Stimulated activated CD8-positive, alpha-beta memory T cell treated with anti-CD3 and anti-CD28 coated beads, Interleukin-2, amount 100 ng/mL, for 48 hours (primary cell): ENCODE results near the gene ASCL1.

ENCODE experiments used
- DNase-seq, 2 donors: peaks; one replicate each; pipeline ENCODE4 v3.0.0-alpha.2; 2020; ENCODE audit warnings: low read depth in 2 of 2

Gene ASCL1

DNA sequence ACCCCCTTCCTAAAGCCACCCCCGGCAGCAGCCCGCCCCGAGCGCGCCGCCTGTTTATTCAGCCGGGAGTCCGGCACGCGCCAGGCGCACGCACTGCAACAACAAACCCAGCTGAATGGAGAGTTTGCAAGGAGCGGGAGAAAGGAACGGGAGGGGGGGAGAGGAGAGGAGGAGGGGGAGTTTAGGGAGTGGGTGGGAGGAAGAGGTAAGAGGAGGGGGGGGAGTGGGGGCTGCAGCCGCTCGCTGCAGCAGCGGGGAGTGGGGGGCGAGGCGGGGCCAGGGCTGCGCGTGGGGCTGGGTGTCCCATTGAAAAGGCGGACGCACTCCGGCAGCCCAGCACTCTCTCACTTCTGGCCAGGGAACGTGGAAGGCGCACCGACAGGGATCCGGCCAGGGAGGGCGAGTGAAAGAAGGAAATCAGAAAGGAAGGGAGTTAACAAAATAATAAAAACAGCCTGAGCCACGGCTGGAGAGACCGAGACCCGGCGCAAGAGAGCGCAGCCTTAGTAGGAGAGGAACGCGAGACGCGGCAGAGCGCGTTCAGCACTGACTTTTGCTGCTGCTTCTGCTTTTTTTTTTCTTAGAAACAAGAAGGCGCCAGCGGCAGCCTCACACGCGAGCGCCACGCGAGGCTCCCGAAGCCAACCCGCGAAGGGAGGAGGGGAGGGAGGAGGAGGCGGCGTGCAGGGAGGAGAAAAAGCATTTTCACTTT, at the start of gene ASCL1:
Gene ASCL1 (plus strand): TSS at position 336 of the 712 bp plus-strand sequence. CDS start 571 bp downstream, outside the sequence.
- DNase-seq = no peak

DNA sequence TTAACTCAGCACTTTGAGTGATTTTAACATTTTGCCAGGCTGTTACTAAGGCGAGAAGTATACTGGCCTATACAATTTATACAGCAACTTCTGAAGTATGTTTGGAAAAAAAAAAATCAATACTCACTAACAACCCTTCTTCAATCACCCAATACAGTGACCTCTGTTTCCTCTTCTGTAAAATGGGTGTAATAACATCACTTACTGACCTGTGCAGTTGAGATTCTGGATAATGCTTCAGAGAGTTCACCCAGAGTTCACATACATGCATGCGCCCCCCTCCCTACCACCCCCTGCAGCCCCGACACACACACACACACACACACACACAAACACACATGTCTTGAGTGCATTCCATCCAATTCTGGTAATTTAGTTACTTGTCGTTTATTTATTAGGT, 49.6 kb upstream of the ASCL1 start:
- DNase-seq = no peak

- DNase-seq = no peak
These were observed 47.3 kb upstream of the ASCL1 start for GRCh38 chr12:102910137-102910536.

- DNase-seq = no peak
These were observed 46.7 kb upstream of the ASCL1 start for GRCh38 chr12:102910792-102911191.

GRCh38 chr12:102911320-102911719, 46.2 kb upstream of the ASCL1 start:
- DNase-seq = no peak

- DNase-seq = no peak
These were observed 45.2 kb upstream of the ASCL1 start for GRCh38 chr12:102912258-102912657.

- DNase-seq = no peak
These were observed 43.8 kb upstream of the ASCL1 start for GRCh38 chr12:102913453-102914226.

DNA sequence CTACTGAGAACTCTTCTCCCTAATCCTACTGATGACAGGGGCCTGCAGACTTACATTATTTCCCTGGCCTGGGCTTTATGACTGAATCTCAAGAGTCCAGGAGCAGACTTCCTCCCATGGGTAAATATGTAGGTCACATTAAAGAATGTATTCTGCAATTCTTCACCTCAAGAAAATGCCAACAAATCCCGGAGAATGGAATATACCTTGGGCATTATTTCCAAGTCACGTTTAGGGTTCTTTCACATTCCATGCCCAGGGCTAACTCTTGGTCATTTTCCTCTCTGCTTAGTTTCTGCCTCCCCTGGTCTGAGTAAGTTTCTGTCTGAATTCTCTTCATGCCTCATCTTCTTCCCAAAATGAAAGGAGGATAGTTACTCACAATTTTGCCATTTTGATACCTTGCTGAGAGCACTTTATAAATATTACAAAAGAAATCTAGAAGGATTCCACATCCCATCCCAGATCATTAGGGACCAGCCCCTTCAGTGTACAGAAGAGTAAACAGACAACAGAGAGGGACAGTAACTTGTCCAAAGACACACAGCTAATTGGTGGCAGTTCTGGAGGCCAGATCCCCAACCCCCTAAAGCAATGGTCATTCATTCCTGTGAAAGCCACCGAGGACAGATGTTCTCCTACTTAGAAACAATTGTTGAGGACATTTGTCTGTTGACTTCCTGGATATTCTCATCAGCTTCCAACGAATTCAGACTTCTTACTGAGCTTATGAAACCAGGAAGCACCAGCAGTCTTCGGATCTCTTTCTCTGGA, 41.0 kb upstream of the ASCL1 start:
- DNase-seq = no peak

DNA sequence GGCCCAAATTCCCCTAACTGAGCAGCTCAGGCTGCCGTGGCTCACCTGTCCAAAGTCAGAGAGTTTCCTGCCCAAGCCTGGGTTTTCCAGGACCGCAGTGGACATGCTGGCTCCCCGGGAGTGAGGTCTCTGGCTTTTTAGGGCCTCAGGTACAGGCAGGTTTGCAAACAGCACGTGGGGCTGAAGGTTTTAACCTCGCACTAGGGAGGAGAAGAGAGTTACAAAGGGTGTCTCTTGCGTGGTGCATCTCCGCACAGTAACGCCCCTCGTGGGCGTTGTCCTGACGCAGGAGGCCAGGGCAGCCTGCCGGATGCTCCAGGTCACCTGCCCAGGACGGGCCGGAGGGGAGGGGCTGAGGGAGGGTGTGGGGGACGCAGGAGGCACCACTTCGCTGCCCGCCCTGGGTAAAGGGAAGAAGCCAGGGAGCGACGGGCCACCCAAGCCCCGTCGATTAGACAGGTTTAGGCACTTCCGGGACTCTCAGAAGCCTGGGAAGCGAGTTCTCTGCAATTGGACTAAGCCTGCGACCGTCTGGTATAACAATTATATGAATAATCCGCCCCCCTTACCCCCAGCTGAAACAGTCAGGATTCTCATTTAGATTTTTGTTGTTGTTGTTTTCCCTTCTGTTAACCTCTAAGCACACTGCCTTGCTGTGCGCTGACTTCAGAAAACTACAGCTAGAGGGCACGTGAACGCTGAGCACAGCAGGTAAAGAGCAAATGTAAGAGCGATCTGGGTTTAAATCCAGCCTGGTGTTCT, 40.3 kb upstream of the ASCL1 start, which contains the start of gene PAH:
Gene PAH (minus strand): TSS at position 219 of the 762 bp plus-strand sequence. CDS start 114 bp downstream, at position 105.
- peak in 1 of 2 donors; percentile 6 for DNase-seq

GRCh38 chr12:102918840-102919239, 38.6 kb upstream of the ASCL1 start:
- no peak for DNase-seq

- DNase-seq = no peak
These were observed 37.2 kb upstream of the ASCL1 start for GRCh38 chr12:102920271-102920670.

- DNase-seq = no peak
These were observed 36.2 kb upstream of the ASCL1 start for GRCh38 chr12:102921240-102921639.

GRCh38 chr12:102927220-102927619, 30.3 kb upstream of the ASCL1 start:
- DNase-seq = no peak

DNA sequence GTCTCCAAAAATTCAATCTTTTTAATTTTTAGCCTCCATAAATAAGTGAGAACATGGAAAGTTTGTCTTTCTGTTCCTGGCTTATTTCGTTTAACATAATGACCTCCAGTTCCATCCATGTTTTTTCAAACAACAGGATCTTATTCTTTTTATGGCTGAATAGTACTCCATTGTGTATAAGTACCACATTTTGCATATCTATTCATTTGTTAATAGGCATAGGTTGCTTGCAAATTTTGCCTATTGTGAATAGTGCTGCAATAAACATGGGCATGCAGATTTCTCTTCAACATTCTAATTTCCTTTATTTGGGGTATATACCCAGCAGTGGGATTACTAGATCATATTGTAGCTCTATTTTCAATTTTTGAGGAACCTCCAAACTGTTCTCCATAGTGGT, 24.3 kb upstream of the ASCL1 start:
- no peak for DNase-seq

GRCh38 chr12:102939059-102939458, 18.4 kb upstream of the ASCL1 start:
- DNase-seq = no peak

DNA sequence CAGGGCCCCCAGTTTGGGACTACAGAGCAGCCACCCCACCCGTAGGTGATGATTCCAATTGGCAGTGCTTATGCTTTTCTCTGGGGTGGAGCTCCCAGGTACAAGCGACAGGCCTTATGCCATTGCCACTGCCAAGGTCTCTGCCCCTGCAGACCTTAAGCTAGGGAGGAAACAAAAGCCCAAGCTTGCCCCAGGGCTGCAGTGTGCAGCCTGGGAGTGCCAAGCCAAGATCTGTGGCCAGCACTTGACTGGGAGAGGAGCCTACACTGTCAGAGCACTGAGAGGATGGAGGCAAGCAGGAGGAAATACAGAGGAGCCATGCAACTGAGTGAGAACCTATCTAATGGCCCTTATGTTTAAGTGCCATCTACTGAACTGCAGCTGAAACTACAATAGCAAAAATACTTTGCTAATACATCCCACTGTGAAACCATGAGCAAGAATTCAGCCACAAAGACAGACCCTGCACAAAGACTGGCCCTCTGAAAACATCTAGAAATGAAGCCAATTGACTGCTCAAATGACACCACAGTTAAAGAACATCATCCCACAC, 17.7 kb upstream of the ASCL1 start:
- DNase-seq = no peak

DNA sequence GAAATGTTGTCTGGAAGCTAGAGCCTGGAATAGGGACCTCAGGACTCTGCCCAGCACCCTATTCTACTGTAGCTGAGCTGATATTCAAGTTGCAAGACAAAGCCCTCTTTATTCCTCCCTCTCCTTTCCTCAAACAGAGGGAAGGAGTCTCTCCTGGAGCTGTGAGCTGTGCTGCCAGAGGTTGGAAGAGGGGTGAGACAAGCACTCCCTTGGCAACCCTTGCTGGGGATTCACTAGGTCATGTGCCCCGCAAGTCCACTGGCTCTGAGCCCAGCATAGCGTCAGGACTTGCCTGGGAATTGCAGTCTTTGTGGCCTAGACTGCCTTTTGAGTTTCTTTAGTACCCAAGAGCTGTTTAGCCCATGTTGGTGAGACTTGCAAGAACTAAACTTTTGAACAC, 11.4 kb upstream of the ASCL1 start:
- DNase-seq = no peak

- peak; percentile 34 to 49 for DNase-seq
These were observed 8.5 kb upstream of the ASCL1 start for GRCh38 chr12:102948941-102949352.

- DNase-seq = no peak
These were observed 7.1 kb upstream of the ASCL1 start for GRCh38 chr12:102950107-102950949.

- DNase-seq = no peak
These were observed 6.4 kb upstream of the ASCL1 start for GRCh38 chr12:102950950-102951619.
